HCT116 (cell line): Measurements from ENCODE around the gene BRD4.

Source experiments
- CEBPB ChIP-seq: IDR thresholded peaks from 2 replicates; pipeline ENCODE4 v1.6.1; 2012; ENCODE audit warnings: low read depth
- CTCF ChIP-seq, 3 experiments: fragments of 200-600 bp in 1 of 3; sonication (generic) in 1 of 3; IDR thresholded peaks in 2 of 3; conservative IDR thresholded peaks in 1 of 3; 2 replicates each; pipeline ENCODE4 v1.5.1; 2012 to 2017; ENCODE audit warnings: low read depth in 2 of 3, low read length in 2 of 3, antibody characterized with exemption in 1 of 3, borderline replicate concordance in 1 of 3, control low read depth in 1 of 3, mild to moderate bottlenecking in 1 of 3, mixed read lengths in 1 of 3, mixed run types in 1 of 3, moderate library complexity in 1 of 3; ENCODE audit not compliant: insufficient read depth in 1 of 3
- EGR1 ChIP-seq: IDR thresholded peaks from 2 replicates; pipeline ENCODE4 v1.6.1; 2012; ENCODE audit warnings: low read depth
- JUND ChIP-seq: IDR thresholded peaks from 2 replicates; pipeline ENCODE4 v1.6.1; 2012
- MAX ChIP-seq: IDR thresholded peaks from 2 replicates; pipeline ENCODE4 v1.6.1; 2012
- POLR2A ChIP-seq: IDR thresholded peaks from 2 replicates; pipeline ENCODE4 v1.7.0; 2011; ENCODE audit warnings: borderline replicate concordance; ENCODE audit not compliant: insufficient read depth, insufficient read length; ENCODE audit errors: extremely low read depth
- REST ChIP-seq: IDR thresholded peaks from 2 replicates; pipeline ENCODE4 v1.6.1; 2012; ENCODE audit warnings: low read depth
- SRF ChIP-seq: IDR thresholded peaks from 2 replicates; pipeline ENCODE4 v1.6.1; 2012; ENCODE audit warnings: low read depth
- TCF7L2 ChIP-seq: IDR thresholded peaks from 2 replicates; pipeline ENCODE4 v1.7.0; 2011; ENCODE audit warnings: borderline replicate concordance, inconsistent platforms; ENCODE audit not compliant: insufficient read depth, insufficient read length; ENCODE audit errors: extremely low read depth
- ZNF274 ChIP-seq: fragments of 200-500 bp; sonication (Bioruptor generic); IDR thresholded peaks from 2 replicates; pipeline ENCODE4 v1.6.1; 2014; ENCODE audit warnings: mild to moderate bottlenecking, low read depth, low read length, inconsistent platforms

- TF ChIP-seq ZNF274 (no peak), CTCF (IDR thresholded peaks at IDR 0.05 in 2 of 3, conservative IDR thresholded peaks at IDR 0.05 in 1 of 3; ENCODE audit: borderline replicate concordance in 1 of 3, insufficient read depth in 1 of 3, low read depth in 2 of 3, low read length in 2 of 3) (no peak), EGR1 (no peak), REST (no peak), TCF7L2 (no peak), SRF (no peak), CEBPB (no peak), MAX (no peak), JUND (no peak), POLR2A (no peak)
These were observed 87.5 kb downstream of the BRD4 start for GRCh38 chr19:15244808-15245207.
